Measurements from ENCODE around the gene ZNF837.
A peak's percentile ranks its signal among the peaks of the same experiment; 100 is the strongest.
"Not testable (repeated sequence)": the region's sequence is repeated elsewhere in the genome, so short reads cannot be mapped to it uniquely, and the experiment has no call there.

Gene ZNF837

DNA sequence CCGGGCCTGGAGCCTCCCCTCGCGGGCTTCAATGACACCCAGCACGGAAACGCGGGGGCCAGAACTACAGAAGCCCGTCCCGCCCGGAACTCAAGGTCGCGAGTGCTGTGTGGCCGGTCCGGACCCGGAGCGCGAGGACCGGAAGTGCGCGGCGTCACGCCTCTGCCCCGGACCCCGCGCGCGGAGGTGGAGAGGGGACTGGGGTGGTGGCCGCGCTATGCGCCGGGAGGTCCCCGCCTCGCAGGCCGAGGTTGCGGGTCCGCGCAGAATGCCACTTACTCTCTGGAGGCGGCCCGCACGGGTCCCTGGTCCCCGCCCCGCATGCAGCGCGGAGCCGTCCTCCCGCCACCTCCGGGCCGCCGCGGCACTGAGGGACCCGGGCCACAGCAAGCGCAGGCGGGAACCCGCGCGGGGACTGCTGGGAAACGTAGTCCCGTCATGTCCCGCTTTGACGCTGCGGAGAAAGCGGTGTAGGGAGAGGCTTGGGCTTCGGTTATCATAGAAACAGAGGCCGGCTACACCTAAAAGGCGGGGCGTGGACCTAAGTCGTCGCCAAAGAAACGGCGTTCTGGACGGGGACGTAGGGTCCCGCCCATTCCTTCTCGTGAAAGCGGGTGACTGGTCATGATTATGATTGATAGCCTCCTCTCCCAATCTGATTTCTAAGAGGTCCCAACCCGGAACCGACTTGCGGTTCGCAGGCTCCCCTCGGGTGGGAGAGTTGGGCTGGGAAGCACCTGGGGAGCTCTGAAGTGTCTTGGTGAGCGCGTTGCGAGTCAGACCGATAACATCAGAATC lies at the start of gene ZNF837:
ZNF837 (minus strand) TSS at position 369 of the 798 bp plus-strand sequence. CDS start 11,698 bp downstream, outside the sequence.
- H3K4me3 ChIP-seq (ENCODE audit: low read depth, low read length): peak within 1 kb of the TSS; percentile 77

DNA sequence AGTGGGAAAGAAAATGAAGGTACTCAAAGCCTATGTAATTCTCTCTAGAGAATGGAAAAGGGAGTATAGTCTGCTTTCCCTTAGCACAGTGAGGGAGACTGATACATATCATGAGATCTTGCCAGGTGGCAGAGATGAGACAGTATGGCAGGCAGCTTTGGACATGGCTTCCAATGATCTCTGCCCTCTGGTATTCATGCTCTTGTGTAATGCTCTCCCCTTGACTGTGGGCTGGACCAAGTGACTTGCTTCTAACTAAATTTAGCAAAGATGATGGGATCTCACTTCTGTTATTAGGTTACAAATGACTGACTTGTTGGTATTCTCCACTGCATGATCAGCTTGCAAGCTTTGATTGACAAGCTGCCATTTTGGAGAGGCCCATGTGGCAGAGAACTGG lies 48.9 kb upstream of the ZNF837 start:
- H3K4me3 ChIP-seq (ENCODE audit: low read depth, low read length): no peak overlapping the region

DNA sequence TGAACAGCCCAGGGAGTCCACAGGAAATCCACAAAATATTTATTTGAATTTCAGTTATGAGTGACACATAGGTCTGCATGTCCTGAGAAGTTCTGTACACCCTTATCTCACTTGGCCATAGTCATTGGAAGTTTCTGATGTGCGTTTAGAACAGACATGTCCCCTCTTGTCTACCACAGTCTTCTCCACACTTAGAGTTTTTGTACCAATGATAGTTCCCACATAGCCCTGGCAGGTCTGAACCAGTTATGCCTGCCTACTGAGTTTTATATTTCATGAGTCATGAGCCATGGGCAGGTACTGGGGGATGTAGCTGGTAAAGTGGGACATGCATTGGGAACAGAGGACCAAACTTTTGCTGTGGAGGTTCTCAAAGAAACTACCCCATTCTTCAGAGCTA lies 47.8 kb upstream of the ZNF837 start:
- no peak overlapping the region for H3K4me3 ChIP-seq (ENCODE audit: low read depth, low read length)

DNA sequence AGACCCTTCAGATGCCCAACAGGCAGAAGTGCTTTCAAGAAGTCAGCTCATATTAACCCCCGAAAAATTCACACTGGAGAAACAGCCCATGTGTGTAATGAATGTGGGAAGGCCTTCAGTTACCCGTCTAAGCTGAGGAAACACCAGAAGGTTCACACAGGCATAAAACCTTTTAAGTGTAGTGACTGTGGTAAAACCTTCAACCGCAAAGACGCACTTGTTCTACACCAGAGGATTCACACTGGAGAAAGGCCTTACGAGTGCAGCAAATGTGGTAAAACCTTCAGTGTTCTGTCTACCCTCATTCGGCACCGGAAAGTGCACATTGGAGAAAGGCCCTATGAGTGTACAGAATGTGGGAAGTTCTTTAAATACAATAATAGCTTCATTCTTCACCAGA lies 36.2 kb upstream of the ZNF837 start:
- H3K4me3 ChIP-seq (ENCODE audit: low read depth, low read length): no peak overlapping the region

DNA sequence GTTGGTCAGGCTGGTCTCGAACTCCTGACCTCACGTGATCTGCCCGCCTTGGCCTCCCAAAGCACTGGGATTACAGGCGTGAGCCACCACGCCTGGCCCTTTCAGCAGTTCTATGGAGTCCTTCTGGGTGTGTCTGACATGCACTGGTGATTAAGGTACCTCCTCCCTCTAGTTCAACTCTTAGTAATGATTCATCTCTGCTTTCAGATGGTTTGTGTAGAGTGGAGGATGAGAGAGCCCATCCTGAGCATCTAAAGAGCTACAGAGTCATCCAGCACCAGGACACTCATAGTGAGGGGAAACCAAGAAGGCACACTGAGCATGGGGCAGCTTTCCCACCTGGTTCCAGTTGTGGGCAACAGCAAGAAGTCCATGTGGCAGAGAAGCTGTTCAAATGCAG lies 35.8 kb upstream of the ZNF837 start:
- H3K4me3 ChIP-seq (ENCODE audit: low read depth, low read length): no peak overlapping the region

DNA sequence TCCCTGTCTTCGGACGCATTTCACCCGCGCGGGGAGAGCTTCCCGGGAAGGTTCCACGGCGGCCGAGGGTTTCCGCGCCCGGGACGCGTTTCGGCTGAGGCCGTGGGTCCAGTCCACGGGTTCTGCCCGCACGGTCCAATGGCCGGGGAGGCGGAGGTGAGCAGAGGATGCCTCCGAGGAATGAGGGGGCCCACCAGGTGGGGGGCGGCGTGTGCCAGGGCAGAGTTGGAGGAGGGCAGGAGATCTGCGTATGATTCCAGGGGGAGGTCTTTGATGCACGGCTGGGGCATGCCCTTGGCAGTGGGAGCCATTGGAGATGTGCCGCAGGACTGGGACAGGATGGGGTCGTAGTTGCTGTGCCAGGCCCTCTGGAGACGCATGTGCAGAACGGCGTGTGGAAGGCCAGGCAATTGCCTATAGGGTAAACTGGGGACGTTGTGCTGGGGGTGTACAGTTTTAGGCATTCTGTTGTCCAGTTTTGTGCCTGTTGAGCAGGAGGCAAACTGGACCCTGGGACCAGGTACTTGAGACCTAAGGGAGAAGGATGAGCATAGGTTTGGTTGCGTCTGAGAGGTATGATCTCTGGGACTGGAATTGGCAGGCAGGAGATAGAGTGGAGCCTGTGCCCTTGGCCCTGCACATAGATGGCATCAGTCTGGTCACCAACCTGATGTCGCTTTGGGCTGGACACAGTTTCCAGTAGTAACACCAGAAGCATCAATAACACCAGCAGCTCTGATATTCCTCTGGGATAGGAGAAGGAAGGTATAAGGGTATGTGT lies 28.4 kb upstream of the ZNF837 start:
- peak overlapping the region; percentile 92 for H3K4me3 ChIP-seq (ENCODE audit: low read depth, low read length)

DNA sequence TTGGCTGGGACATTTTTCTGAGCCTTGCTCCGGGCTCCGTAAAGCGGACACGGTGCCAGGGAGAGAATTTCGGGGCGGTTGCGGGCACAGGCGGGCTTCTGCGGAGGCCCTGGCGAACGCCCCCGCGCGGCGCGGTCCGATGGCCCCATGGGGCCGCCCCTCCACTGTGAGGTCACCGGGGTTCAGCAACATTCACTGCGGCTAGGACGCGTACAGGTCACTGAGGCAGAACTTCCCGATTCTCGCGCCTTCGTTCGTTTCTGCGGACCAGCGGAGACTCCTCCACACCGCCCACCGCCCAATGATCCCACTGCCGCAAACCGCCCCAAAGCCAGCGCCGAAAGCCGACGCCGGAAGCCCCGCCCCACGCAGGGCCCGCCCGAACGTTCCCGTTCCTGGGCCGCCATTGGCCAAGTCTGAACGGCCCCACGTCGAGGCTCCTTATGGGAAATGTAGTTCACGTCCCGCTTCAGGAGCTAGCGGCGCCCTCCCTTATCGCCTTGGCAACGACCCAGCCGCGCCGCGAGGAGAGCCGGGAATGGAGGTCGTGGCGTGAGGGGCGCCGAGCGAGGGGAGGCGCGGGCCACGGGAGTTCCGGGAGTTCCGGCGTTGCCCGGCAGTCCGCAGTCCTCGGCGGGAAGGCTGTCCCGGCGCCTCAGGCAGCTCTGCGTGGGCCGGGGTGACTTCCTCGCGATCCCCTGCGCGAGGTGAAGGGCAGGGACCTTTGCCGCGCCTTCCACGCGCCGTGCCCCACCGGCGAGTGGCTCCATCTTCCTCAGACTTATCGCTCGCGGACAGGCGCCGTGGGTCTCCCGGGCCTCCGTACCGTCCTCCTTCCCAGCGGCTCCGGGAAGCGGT lies 27.6 kb upstream of the ZNF837 start, which contains the start of gene ZNF584:
ZNF584 (plus strand) TSS at position 498 of the 858 bp plus-strand sequence. CDS start 499 bp downstream, outside the sequence.
- peak within 1 kb of the TSS; percentile 92 for H3K4me3 ChIP-seq (ENCODE audit: low read depth, low read length)

DNA sequence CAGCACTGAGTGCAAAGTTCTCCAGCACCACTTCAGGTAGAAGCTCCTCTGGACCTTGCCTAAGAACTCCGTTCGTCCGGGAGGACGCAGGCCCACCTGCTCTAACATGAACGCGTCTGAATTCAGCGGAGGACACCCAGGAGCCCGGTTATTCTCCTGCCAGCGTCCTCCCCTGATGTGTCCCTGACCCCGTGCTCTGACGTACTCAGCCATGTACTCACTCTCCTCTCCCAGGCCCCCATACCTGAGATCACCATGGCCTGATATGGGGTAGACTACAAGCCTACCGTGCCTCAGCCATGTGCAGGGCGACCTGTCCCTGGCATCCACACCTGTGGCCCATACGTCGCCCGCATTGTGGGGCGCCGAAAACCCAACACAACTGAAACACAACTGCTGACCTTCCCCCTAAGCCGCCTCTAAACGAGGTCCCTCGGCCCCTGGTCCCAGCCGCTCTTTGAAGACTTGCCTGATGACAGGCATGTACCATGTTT lies 26.9 kb upstream of the ZNF837 start:
- H3K4me3 ChIP-seq (ENCODE audit: low read depth, low read length): peak overlapping the region; percentile 92

DNA sequence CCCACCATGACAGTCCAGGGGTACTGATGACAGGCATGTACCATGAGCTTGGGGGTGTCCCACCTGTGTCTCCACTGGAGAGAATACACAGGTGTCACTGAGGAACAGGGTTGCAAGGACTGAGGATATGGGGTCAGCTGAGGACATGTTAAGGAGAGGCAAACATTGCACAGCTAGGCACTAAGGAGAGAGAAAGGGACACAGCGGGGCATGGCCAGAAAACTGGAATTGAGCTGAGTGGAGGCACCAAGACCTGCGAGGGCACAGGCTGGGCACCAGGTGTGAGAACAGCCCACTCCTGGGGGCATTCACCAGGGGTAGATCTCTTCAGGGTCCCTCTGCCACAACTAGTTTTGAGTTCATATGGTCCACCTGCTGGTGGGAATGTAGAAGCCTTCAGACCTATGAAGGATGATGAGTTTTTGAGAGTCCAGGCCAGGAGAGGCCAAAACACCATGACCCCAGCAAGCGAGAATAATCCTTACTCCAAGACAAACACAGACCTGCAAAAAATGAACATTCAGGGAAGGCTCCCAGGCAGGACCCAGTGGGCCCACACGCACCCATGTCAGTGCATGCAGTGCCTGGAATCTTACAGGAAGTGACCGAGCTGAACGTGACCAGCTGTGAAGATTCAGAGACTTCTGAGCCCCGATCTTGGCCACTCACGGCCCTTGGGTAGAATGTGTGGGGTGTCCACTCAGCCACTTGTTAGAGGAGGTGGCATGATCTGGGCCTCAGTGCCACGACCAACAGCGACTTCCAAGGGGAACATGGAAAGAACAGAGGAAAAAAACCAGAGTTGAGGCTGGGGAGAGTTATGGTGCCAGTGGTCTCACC lies 26.2 kb upstream of the ZNF837 start:
- H3K4me3 ChIP-seq (ENCODE audit: low read depth, low read length): peak overlapping the region; percentile 92

DNA sequence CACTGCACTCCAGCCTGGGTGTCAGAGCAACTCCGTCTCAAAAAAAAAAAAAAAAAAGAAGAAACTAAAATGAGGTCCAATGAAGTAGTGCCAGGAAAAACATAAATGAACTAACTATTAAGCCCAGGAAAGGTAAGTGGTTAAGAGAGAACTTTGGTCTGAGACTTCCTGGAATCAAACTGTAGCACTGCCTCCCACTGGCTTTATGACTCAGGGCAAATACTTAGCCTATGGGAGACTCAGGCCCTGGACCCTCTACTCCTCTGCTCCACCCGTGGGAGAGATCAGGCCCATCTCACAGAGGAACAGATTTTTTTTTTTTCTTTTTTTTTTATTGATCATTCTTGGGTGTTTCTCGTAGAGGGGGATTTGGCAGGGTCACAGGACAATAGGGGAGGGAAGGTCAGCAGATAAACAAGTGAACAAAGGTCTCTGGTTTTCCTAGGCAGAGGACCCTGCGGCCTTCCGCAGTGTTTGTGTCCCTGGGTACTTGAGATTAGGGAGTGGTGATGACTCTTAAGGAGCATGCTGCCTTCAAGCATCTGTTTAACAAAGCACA lies 23.2 kb upstream of the ZNF837 start:
- not testable (repeated sequence) for H3K4me3 ChIP-seq (ENCODE audit: low read depth, low read length)

DNA sequence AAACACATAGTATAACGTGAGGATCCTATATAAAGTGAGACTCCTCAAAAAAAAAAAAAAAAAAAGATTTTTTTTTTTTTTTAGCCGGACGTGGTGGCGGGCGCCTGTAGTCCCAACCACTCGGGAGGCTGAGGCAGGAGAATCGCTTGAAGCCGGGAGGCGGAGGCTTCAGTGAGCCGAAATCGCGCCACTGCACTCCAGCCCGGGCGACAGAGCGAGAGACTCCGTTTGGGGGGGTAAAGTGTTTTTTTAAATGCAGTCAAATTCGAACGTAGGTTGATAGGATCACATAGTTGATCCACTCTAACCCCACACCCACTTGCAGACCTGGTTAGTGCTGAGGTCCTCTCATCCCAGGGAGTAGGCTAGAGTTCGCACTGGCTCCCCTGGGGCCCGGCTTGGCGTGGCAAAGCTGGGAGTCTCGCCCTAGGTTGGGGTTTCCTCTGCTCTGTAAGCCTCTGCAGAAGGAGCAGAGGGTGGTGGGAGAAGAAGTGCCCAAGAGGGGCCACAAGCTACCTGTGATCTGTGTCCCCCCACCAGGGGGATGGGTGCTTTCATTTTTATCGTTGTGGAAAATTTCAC lies 21.1 kb upstream of the ZNF837 start:
- H3K4me3 ChIP-seq (ENCODE audit: low read depth, low read length): peak overlapping the region; percentile 66

DNA sequence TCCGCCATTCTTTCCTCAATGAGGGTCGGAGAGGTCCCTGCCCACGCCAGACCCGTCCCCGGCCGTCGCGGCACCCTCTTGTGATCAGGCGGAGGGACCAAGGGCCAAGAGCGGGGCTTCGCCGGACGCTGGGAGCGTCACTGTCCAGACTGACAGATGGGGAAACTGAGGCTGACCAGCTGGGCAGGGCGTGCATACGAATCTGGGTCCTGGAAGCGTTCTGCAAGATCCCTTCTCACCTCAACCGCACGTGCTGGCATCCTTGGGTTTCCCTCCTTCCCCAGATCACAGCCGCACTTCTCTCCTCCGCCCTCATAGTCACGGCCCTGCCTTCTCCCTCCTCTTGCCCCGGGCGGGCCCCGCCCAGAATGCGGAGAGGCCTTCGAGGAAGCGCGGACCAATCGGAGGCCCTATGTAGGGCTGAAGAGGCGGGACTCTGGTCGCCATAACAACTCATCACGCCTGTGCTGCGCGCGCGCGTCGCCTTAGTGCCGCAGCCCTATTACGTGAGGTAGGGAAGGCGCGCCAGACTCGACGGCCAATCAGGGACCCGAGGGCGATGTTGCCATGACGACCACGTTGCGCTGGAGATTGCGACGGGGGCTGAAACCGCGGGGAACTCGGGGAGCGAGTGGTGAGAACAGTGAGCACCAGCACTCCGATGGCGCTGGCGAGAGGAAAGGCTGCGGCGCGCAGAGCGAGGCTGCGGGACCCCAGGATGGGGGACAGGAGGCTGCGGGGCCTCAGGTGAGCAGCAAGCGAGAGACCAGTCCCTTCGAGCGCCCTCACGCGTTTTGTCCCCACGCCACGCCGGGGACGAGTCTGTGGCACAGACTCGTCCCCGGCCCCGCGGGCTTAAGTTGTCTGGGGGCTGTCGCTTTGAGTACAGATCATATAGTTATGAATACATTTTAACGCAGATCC lies 20.3 kb upstream of the ZNF837 start:
- H3K4me3 ChIP-seq (ENCODE audit: low read depth, low read length): peak overlapping the region; percentile 66

DNA sequence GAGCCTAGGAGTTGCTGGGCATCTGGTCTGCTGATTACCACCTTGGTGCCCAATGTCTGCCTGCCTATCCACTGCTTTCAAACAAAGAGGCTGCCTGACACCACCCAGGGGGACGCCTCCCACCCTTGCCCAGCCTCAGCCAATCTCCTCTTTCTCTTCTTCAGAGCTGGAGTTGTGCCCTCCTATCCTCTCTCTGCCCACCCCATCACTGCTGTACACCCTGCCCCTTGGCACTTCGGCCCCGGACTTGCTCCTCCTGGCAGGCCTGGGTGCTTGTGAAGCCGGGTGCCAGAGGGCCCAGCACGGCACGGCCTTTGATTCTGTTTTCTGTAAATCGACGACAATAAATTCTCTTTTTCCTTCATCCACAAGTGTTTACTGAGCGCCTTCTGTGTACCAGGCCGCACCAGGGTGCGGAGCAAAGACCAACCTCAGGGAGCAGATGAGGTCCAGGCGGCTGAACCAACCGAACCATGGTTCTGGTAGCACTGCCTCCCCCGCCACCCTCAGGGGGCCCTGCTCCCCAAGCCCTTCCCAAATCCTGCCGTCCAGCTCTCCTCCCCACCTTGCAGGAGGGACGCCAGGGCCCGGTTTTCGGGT lies 19.6 kb upstream of the ZNF837 start:
- peak overlapping the region; percentile 39 for H3K4me3 ChIP-seq (ENCODE audit: low read depth, low read length)

DNA sequence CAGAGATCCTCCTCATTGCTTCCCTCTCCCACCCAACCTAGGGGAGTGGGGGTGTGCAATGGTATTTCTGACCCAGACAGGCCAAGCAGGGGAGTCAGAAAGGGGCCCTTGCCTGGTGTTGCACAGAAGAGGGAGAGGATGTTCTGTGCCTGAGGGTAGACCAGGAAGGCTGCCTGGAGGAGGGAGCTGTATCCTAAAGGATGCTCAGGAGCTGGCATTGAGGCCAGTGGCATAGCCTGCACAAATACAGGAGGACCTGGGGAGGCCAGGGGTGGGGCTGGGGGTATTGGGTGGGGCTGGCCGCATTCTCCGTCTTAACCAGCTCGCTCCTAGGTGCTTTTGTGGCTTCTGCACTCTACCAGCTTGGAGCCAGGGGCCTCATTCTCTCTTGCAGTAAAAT lies 19.1 kb upstream of the ZNF837 start:
- no peak overlapping the region for H3K4me3 ChIP-seq (ENCODE audit: low read depth, low read length)

DNA sequence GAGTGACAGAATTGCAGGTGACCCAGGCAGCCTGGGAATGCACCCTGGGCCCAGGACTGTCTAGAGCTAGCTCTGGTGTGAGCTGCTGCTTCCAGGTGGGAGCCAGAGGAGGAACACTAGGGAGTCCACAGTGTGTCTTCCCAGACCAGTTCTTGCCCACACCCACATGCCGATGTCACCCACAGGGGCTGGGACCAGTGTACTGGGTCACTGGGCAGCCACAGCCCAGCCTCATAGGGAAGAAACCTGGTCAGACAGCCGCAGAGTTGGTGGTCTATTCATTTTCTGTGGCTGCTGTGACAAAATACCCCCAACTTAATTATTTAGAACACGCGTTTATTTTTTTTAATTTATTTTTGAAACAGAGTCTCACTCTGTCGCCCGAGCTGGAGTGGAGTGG lies 17.7 kb upstream of the ZNF837 start:
- H3K4me3 ChIP-seq (ENCODE audit: low read depth, low read length): no peak overlapping the region

DNA sequence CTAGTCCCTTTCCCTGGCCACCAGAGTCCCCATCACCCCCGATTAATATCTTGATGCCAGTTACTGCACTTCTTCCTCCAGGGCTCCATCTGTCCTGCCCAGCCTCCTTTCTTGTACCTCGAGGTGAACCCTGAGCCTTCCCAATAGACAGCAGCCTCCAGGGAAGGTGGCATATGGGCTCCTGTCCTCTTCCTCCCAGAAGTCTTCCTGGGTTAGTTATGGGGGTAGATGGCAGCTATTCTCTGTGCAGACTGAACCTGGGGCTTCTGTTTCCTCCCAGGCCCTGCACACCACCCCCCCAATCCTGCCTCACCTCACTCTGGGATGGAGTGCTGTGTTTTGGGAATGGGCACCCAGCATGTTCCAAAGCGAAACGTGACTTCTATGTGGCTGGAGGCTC lies 17.3 kb upstream of the ZNF837 start:
- H3K4me3 ChIP-seq (ENCODE audit: low read depth, low read length): no peak overlapping the region

DNA sequence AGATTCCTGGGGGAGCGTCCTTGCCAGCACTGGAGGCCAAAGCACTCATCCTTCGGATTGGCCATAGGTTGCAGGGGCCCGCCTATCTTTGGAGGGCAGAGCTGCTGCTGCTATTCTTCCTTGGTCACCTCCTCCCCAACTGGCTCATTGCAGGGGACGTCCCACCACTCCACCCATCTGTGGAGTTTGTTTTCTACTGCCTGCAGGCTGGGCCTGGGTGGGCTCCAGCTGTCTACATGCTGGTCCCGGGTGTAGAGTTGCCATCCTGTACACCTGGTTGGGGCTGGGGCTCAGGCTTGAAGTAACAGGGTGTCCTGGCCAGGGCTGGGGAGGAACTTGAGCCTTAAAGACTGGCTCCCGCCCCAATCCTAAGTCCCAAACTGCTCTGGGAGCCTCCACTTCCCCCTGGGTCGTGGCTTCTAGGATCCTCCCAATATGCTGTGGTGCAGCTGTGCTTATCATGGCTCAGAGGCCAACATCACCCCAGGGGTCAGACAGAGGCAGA lies 16.8 kb upstream of the ZNF837 start:
- H3K4me3 ChIP-seq (ENCODE audit: low read depth, low read length): no peak overlapping the region

Data from iPS-11a (cell line).